ENCODE data around the gene ATP2C2.

The ATP2C2 gene

GRCh38 chr16:84350685-84351400 is 17.5 kb upstream of the ATP2C2 start:
- DNase-seq (ENCODE audit: low read depth), result no peak
- no peak overlapping the region for H3K4me3 ChIP-seq (ENCODE audit: low read depth, low read length)
- no peak for TF ChIP-seq CTCF (IDR thresholded peaks at IDR 0.05; ENCODE audit: low read depth, low read length, missing control alignments)

GRCh38 chr16:84351630-84352029 is 16.7 kb upstream of the ATP2C2 start:
- no peak for TF ChIP-seq CTCF (IDR thresholded peaks at IDR 0.05; ENCODE audit: low read depth, low read length, missing control alignments)
- no peak overlapping the region for H3K4me3 ChIP-seq (ENCODE audit: low read depth, low read length)
- DNase-seq (ENCODE audit: low read depth), result no peak

- TF ChIP-seq CTCF (IDR thresholded peaks at IDR 0.05; ENCODE audit: low read depth, low read length, missing control alignments), result no peak
Measured at GRCh38 chr16:84354306-84354705, 14.0 kb upstream of the ATP2C2 start.

GRCh38 chr16:84355149-84355548 is 13.2 kb upstream of the ATP2C2 start:
- DNase-seq (ENCODE audit: low read depth), result no peak
- TF ChIP-seq CTCF (IDR thresholded peaks at IDR 0.05; ENCODE audit: low read depth, low read length, missing control alignments), result no peak
- H3K4me3 ChIP-seq (ENCODE audit: low read depth, low read length), result no peak overlapping the region

More at GRCh38 chr16:84354306-84354705, 14.0 kb upstream of the ATP2C2 start:
- no peak overlapping the region for H3K4me3 ChIP-seq (ENCODE audit: low read depth, low read length)
- DNase-seq (ENCODE audit: low read depth), result no peak

GRCh38 chr16:84356176-84356575 is 12.2 kb upstream of the ATP2C2 start:
- no peak overlapping the region for H3K4me3 ChIP-seq (ENCODE audit: low read depth, low read length)
- no peak for DNase-seq (ENCODE audit: low read depth)
- TF ChIP-seq CTCF (IDR thresholded peaks at IDR 0.05; ENCODE audit: low read depth, low read length, missing control alignments), result no peak

GRCh38 chr16:84356591-84357116 is 11.7 kb upstream of the ATP2C2 start:
- no peak for TF ChIP-seq CTCF (IDR thresholded peaks at IDR 0.05; ENCODE audit: low read depth, low read length, missing control alignments)
- no peak for DNase-seq (ENCODE audit: low read depth)
- no peak overlapping the region for H3K4me3 ChIP-seq (ENCODE audit: low read depth, low read length)

- no peak for DNase-seq (ENCODE audit: low read depth)
- H3K4me3 ChIP-seq (ENCODE audit: low read depth, low read length), result no peak overlapping the region
- no peak for TF ChIP-seq CTCF (IDR thresholded peaks at IDR 0.05; ENCODE audit: low read depth, low read length, missing control alignments)
Measured at GRCh38 chr16:84357191-84357651, 11.1 kb upstream of the ATP2C2 start.

Data from GM12864 (cell line).